Left lung (tissue), 10 donors: ENCODE measurements around the gene OBSL1. TPM values are rescaled to one million over a fixed set of nuclear protein-coding genes. Genes with fewer than 3 reads are reported as not detected.

Experiments used
- ATAC-seq: fragments of 200-7000 bp; cut with Tn5 transposase; one replicate; pipeline ENCODE4 v1.9.1; 2020; ENCODE audit warnings: moderate library complexity
- DNase-seq, 4 donors: peaks; one replicate each; pipeline ENCODE4 v3.0.0-alpha.2; 2013 to 2020
- H3K27ac ChIP-seq, 2 donors: fragments of 200-600 bp; sonication (generic) in 1 of 2; one replicate each; pipeline versions ENCODE4 v1.5.0 to v1.8.0; 2020 to 2021
- H3K27me3 ChIP-seq, 2 donors: fragments of 200-600 bp; sonication (generic) in 1 of 2; one replicate each; pipeline versions ENCODE4 v1.5.0 to v1.8.0; 2020 to 2021
- H3K36me3 ChIP-seq, 2 donors: fragments of 200-600 bp; sonication (generic) in 1 of 2; one replicate each; pipeline versions ENCODE4 v1.5.0 to v1.8.0; 2020 to 2021
- H3K4me1 ChIP-seq, 2 donors: fragments of 200-600 bp; one replicate each; pipeline ENCODE4 v1.8.0; 2021
- H3K4me3 ChIP-seq, 2 donors: fragments of 200-600 bp; sonication (generic) in 1 of 2; one replicate each; pipeline versions ENCODE4 v1.5.0 to v1.8.0; 2020 to 2021; ENCODE audit warnings: mild to moderate bottlenecking in 1 of 2
- H3K9me3 ChIP-seq, 2 donors: fragments of 200-600 bp; sonication (generic) in 1 of 2; one replicate each; pipeline versions ENCODE4 v1.5.0 to v1.8.0; 2020 to 2021
- intact Hi-C, 2 donors: fragments of 100-400 bp; cut with DNase I; formaldehyde crosslinking; loops; one replicate each; pipeline versions ENCODE4 v1.11.2 to v1.14.2; 2022
- polyA plus RNA-seq, 6 donors: library from polyadenylated mRNA; unstranded; fragments of 120-200 nt; gene quantifications; one replicate each; pipeline ENCODE4 v1.2.1, GENCODE V29; 2013; ENCODE audit not compliant: insufficient read length in 6 of 6
- total RNA-seq, 2 donors: library from RNA; stranded (reverse); fragmentation: NEBNext Ultra II Directional; extraction: Animal tissue kit (Norgen Biotek cat#: 25700); gene quantifications; one replicate each; pipeline ENCODE4 v1.2.1, GENCODE V29; 2021
- TF ChIP-seq, protein P1 (sequence below), 2 donors: fragments of 200-600 bp; sonication (generic) in 1 of 2; IDR thresholded peaks; one replicate each; pipeline versions ENCODE4 v1.5.0 to v1.8.0; 2021; ENCODE audit warnings: antibody characterized with exemption in 2 of 2
- donor health status: DM: no; HTN: yes; CAD: no.
- donor health status: DM: no; HTN: no; CAD: no.

The OBSL1 gene
- total and polyA plus RNA-seq, 8 donors = 43.4 to 143 (median 128) TPM

DNA sequence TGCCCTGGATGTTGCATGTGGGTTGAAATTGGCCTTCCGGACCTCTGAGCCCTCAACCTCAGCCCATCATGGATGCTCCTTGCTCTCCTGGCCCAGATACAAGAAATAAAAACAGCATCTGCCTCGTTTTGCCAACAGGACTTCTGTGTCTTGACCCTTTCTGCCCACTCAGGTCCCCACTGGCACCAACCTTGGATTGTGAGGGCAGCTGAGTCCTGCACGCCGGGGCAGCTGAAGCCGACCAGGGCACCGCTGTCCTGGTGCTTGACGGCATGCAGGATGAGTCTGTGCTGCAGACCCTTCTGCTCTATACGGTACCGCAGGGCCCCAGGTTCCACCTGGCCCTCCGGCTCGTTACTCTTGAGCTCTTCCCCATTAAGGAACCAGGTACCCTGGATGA lies 4.7 kb downstream of the OBSL1 start:
- no peak overlapping the region for H3K27ac ChIP-seq
- intact Hi-C loops = no loop called here
- H3K4me3 ChIP-seq = no peak overlapping the region
- H3K36me3 ChIP-seq = peaks cover 0 to 3% of the 10 kb centered on the region in 2 donors
- peak in 1 of 4 donors; percentile 77 for DNase-seq
- H3K27me3 ChIP-seq = peaks cover 0 to 29% of the 10 kb centered on the region in 2 donors
- H3K4me1 ChIP-seq = peaks cover 0 to 17% of the 10 kb centered on the region in 2 donors
- no peak for ATAC-seq
- TF ChIP-seq, protein P1, sequence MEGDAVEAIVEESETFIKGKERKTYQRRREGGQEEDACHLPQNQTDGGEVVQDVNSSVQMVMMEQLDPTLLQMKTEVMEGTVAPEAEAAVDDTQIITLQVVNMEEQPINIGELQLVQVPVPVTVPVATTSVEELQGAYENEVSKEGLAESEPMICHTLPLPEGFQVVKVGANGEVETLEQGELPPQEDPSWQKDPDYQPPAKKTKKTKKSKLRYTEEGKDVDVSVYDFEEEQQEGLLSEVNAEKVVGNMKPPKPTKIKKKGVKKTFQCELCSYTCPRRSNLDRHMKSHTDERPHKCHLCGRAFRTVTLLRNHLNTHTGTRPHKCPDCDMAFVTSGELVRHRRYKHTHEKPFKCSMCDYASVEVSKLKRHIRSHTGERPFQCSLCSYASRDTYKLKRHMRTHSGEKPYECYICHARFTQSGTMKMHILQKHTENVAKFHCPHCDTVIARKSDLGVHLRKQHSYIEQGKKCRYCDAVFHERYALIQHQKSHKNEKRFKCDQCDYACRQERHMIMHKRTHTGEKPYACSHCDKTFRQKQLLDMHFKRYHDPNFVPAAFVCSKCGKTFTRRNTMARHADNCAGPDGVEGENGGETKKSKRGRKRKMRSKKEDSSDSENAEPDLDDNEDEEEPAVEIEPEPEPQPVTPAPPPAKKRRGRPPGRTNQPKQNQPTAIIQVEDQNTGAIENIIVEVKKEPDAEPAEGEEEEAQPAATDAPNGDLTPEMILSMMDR (IDR thresholded peaks at IDR 0.05) = no peak
- H3K9me3 ChIP-seq = no peaks in the 10 kb centered on the region

DNA sequence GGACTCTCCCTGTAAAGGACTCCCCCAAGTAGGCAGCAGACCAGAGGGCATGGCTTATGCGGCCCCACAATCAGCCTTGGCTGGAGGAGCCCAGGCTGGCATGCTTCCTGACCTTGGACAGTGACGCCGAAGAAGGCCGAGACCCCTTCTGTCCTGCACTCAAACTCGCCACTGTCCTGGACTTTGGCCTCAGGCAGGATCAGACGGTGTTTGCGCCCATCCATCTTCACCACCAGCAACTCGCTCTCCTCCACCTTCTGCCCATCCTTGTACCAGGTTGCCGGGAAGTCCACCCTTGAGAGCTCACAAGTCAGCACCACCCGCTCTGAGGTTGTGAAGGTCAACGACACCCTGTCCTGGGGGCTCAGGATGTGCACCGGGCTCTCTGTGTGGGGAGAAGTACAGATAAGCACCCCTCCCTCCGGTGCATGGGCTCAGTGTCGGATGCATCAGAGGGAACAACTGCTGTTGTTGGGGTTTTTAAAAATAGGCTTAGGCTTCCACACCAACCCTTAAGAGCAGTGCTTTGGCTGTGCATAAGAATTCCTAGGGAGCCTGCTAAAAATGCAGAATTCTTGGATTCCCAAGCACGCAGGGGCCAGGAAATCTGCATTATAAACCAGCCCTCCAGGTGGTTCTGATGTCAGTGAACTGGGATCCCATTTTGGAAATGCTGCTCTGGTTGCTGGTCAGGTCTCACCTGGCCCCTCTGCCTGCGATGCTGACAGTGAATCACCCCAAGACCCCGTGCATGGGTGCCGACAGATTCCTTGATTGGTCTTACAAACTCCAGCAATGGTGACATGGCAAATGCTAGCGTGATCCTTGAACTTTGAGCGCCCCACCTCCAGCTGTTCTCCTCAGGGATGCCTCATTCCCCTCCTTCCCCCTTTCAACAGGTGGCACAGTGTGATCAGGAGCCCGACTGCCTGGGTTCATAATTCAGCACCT lies 5.9 kb downstream of the OBSL1 start:
- ATAC-seq = no peak
- Histone ChIP-seq H3K4me1 (peaks cover 0 to 8% of the 10 kb centered on the region in 2 donors), H3K4me3 (no peak overlapping the region), H3K36me3 (peaks cover 0 to 3% of the 10 kb centered on the region in 2 donors), H3K27me3 (peaks cover 0 to 17% of the 10 kb centered on the region in 2 donors), H3K27ac (no peak overlapping the region), H3K9me3 (no peaks in the 10 kb centered on the region)
- intact Hi-C loops = no loop called here
- DNase-seq = no peak
- TF ChIP-seq, protein P1 (IDR thresholded peaks at IDR 0.05) = no peak

DNA sequence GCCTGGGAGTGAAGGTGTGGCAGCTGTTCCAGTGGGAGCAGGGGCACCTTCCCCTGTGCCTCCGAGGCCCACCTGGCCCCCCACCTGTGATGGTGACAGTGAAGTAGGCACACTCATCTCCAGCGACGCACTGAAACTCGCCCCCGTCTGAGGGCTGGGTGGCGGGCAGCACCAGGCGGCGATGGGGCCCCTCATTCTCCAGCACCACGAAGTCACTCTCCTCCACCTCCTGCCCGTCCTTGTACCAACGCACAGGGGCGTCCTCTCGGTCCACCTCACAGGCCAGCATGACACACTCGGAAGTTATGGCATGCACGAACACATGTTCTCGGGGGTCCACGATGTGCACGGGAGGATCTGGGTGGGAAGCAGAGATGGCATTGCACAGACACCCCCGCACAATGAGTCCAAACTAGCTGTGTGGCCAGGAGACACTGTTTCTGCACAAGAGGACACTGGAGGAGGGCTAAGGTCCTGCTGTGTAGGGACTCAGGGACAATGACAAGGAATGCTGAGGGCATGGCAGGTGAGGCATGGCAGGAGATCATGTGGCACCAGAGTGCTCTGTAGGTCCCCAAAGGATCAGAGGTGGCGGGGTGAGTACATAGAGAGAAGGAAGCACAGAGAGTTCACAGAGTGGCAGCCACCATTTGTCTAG lies 7.9 kb downstream of the OBSL1 start:
- Histone ChIP-seq H3K27ac (no peak overlapping the region), H3K27me3 (no peaks in the 10 kb centered on the region), H3K4me3 (no peak overlapping the region), H3K4me1 (no peaks in the 10 kb centered on the region), H3K36me3 (peaks cover 0 to 3% of the 10 kb centered on the region in 2 donors), H3K9me3 (no peaks in the 10 kb centered on the region)
- no peak for DNase-seq
- intact Hi-C loops = no loop called here
- ATAC-seq = no peak
- TF ChIP-seq, protein P1 (IDR thresholded peaks at IDR 0.05) = no peak

DNA sequence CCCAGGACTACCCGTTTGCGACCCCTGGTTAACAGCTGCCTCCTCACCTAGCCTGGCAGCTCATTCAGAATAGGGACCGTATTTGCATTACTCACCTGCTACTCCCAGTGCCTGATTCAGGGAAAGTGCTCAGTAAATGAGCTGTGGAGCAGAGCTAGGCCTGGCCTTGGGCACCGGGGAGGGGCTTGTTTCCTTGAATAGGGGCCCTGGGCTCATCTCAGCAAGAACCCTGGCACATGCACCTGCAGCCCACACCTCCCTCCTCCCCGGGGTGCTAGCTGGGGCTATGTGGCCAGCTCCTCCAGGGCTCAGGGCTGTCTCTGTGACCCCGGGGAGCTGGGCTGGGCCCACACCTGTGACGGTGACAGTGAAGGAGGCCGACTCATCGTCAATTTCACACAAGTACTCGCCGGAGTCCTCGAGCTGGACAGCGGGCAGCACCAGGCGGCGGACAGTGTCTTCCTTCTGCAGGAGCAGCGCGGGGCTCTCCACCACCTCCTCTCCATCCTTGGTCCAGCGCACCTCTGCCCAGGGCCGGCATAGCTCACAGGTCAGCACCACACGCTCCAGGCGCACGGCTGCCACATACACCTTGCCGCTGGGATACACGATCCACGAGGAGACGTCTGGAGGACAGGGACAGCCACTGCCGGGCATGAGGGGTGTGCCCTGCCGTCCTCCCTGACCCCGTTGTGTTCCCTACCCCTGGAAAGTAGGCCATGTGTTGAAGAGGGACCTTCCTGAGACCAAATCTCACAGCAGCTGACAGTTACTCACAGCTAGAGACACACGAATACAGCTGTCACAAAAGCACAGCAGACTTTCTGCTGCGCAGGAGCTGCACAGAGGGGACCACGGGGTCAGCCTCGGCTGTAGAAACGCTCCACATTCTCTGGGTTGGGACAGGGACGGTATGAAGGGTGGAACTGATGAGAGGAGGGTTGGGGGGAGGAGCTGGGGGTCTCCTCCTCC lies 9.0 kb downstream of the OBSL1 start:
- Histone ChIP-seq H3K27me3 (no peaks in the 10 kb centered on the region), H3K36me3 (peaks cover 0 to 3% of the 10 kb centered on the region in 2 donors), H3K4me1 (no peaks in the 10 kb centered on the region), H3K4me3 (no peak overlapping the region), H3K27ac (no peak overlapping the region), H3K9me3 (no peaks in the 10 kb centered on the region)
- TF ChIP-seq, protein P1 (IDR thresholded peaks at IDR 0.05) = no peak
- no peak for ATAC-seq
- intact Hi-C loops = no loop called here
- no peak for DNase-seq
